Measurements from ENCODE around the gene RAVER1. TPM values are rescaled to one million over a fixed set of nuclear protein-coding genes. Genes with fewer than 3 reads are reported as not detected.

The RAVER1 gene
- total RNA-seq, 1 experiment from 2014 or later: 55.1 TPM

DNA sequence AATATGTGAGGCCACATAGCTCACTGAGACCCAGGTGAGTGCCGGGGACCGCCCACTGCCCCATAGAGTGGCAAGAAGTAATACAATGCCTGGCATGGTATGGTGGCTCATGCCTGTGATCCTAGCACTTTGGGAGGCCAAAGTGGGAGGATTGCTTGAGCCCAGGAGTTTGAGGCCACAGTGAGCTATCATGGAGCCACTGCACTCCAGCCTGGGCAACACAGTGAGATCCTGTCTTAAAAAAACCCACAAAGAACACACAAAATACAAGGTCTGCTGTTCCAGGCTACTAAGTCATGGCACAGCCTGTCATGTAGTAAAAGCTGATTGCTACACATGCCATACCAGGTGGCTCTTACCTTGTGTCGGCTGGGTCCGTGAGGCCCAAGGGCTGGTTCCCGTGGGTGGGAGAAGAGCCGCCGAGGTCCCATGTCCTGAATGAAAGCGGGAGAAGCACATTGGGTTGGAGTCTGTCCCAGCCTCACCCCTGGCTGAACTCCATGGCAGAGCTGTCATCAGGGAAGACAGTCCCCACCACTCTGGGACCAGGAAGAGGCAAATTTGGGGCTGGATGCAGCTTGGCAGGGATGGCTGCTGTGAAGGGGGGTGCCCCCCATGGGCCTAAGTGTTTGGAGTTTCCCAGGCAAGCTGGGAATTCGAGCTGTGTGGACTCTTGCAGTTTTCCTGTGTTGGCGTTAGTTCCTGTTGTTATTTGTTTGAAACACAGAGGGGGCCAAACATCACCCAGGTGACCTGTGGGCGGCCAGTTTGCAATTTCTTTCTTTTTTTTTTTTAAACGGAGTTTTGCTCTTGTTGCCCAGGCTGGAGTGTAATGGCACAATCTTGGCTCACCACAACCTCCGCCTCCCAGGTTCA, 14.3 kb downstream of the RAVER1 start:
- CTCF ChIA-PET: interaction anchor here (0.6 kb wide), 1 partner anchor 99 kb away, joined by 3 read pairs; no protein-coding TSS in a partner anchor

DNA sequence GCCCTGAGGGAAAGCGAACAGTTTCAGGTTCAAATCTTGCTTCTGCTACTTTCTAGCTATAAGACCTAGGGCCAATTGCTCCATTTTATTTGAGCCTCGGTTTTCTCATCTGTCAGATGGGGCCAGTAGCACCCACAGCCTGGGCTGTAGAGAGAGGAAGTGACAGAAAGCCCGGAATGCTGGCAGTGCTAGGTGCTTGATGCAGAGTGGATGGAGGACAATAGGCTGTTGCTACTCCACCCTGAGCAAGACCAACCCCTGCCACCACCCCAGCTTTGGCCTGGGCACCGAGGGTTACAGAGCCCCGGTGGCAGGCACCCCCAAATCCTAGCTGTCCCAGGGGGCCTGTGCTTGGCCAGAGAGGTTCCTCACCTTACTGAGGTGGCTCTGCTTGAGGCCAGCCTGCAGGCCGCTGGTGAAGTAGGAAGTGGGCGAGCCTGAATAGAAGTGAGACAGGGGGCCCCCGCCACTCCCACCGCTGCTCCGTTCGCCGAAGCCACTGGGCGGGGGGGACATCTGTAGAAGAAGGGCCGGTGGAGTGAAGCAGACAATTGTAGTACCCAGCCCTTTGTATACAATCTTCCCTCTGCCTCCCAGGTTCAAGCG, 15.4 kb downstream of the RAVER1 start:
- Mint-ChIP-seq H3K4me3 (ENCODE audit: unreplicated experiment) (no peak overlapping the region), H3K27ac (ENCODE audit: unreplicated experiment) (no peak overlapping the region), H3K4me1 (ENCODE audit: low read depth, unreplicated experiment) (peaks cover 17% of the 10 kb centered on the region), H3K36me3 (ENCODE audit: insufficient read depth, unreplicated experiment) (peaks cover 60% of the 10 kb centered on the region), H3K9me3 (ENCODE audit: unreplicated experiment) (no peaks in the 10 kb centered on the region), H3K27me3 (ENCODE audit: insufficient read depth, unreplicated experiment) (no peaks in the 10 kb centered on the region)
- POLR2A ChIA-PET: no interaction called here
- Histone ChIP-seq H3K4me3 (ENCODE audit: low read depth, low read length) (no peak overlapping the region), H3K4me1 (peaks cover 12% of the 10 kb centered on the region; the same call in 1 of the 2 replicates), H3K9me3 (no peaks in the 10 kb centered on the region), H3K36me3 (ENCODE audit: control insufficient read depth, insufficient read depth, low read length) (no peaks in the 10 kb centered on the region; the same call in none of the 2 replicates), H3K27me3 (replicated peaks; ENCODE audit: control insufficient read depth, insufficient read depth, low read length) (no peaks in the 10 kb centered on the region)
- BruUV-seq (replicated peaks): no TSS peak
- intact Hi-C loops (cut with micrococcal nuclease; ENCODE audit: unreplicated experiment): no loop called here
- TF ChIP-seq, protein P1, sequence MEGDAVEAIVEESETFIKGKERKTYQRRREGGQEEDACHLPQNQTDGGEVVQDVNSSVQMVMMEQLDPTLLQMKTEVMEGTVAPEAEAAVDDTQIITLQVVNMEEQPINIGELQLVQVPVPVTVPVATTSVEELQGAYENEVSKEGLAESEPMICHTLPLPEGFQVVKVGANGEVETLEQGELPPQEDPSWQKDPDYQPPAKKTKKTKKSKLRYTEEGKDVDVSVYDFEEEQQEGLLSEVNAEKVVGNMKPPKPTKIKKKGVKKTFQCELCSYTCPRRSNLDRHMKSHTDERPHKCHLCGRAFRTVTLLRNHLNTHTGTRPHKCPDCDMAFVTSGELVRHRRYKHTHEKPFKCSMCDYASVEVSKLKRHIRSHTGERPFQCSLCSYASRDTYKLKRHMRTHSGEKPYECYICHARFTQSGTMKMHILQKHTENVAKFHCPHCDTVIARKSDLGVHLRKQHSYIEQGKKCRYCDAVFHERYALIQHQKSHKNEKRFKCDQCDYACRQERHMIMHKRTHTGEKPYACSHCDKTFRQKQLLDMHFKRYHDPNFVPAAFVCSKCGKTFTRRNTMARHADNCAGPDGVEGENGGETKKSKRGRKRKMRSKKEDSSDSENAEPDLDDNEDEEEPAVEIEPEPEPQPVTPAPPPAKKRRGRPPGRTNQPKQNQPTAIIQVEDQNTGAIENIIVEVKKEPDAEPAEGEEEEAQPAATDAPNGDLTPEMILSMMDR (IDR thresholded peaks at IDR 0.05; ENCODE audit: insufficient read depth in 1 of 2, low read depth in 1 of 2, low read length in 1 of 2, severe bottlenecking in 1 of 2, unreplicated experiment in 1 of 2): no peak
- DNase-seq: no peak
- CTCF ChIA-PET: no interaction called here

More for the DNA sequence above, 14.3 kb downstream of the RAVER1 start:
- no peaks in the 10 kb centered on the region for H3K27me3 Mint-ChIP-seq (ENCODE audit: insufficient read depth, unreplicated experiment)
- POLR2A ChIA-PET: interaction anchor here (0.6 kb wide), 1 partner anchor 39 kb away, joined by 3 read pairs; no protein-coding TSS in a partner anchor
- H3K4me3 Mint-ChIP-seq (ENCODE audit: unreplicated experiment): no peak overlapping the region
- Histone ChIP-seq H3K4me1 (peaks cover 12% of the 10 kb centered on the region; the same call in 1 of the 2 replicates), H3K9me3 (no peaks in the 10 kb centered on the region), H3K4me3 (ENCODE audit: low read depth, low read length) (no peak overlapping the region), H3K27me3 (replicated peaks; ENCODE audit: control insufficient read depth, insufficient read depth, low read length) (no peaks in the 10 kb centered on the region), H3K36me3 (ENCODE audit: control insufficient read depth, insufficient read depth, low read length) (no peaks in the 10 kb centered on the region; the same call in none of the 2 replicates)
- intact Hi-C loops (cut with micrococcal nuclease; ENCODE audit: unreplicated experiment): no loop called here
- peaks cover 17% of the 10 kb centered on the region for H3K4me1 Mint-ChIP-seq (ENCODE audit: low read depth, unreplicated experiment)
- no peaks in the 10 kb centered on the region for H3K9me3 Mint-ChIP-seq (ENCODE audit: unreplicated experiment)
- no peak for DNase-seq
- TF ChIP-seq, protein P1 (IDR thresholded peaks at IDR 0.05; ENCODE audit: insufficient read depth in 1 of 2, low read depth in 1 of 2, low read length in 1 of 2, severe bottlenecking in 1 of 2, unreplicated experiment in 1 of 2): no peak
- H3K36me3 Mint-ChIP-seq (ENCODE audit: insufficient read depth, unreplicated experiment): peaks cover 64% of the 10 kb centered on the region
- no peak overlapping the region for H3K27ac Mint-ChIP-seq (ENCODE audit: unreplicated experiment)
- no TSS peak for BruUV-seq (replicated peaks)

DNA sequence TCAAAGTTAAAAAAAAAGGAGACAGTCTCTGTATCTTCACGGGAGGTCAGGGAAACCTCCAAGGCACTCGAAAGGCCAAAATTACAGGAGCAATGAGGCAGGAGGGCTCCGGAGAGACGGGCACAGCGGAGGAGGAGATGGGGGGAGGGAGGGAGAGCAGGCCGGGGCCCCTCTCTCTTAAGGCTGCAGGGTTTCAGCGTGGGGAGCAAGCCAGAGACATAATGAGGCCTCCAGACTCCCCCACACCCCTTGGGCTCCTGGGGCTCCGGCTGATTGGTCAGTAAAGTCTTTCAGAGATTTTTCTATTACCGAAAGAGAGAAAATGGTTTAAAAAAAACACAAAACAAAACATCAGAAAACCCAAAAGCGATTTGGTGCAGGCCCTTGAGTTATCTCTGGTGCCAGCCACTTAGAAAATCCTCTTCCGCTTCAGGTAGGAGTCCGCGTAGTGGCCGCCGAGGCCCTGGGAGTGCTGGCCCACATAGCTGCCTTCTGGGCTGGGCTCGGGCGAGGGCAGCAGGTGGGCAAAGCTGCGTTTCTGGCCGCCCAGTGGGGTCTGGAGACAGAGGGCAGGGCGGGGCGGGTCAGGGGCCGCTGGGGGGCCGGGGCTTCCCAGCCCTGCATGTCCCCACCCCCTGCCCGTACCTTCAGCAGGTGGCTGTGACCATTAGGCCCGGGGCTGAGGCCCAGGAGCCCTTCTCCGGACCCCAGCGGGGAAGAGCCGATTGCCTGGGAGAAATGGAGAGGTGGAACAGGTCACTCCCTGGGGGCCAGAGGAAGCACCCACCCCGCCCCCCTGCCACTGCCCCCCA, 16.1 kb downstream of the RAVER1 start:
- peaks cover 17% of the 10 kb centered on the region for H3K4me1 Mint-ChIP-seq (ENCODE audit: low read depth, unreplicated experiment)
- POLR2A ChIA-PET: no interaction called here

More for the DNA sequence above, 16.1 kb downstream of the RAVER1 start:
- no peak overlapping the region for H3K4me3 ChIP-seq (ENCODE audit: low read depth, low read length)
- CTCF ChIA-PET: interaction anchor here (0.6 to 2.3 kb wide), 2 partner anchors 58 to 471 kb away, joined by 6 to 13 read pairs; no protein-coding TSS in a partner anchor
- TF ChIP-seq, protein P1 (IDR thresholded peaks at IDR 0.05; ENCODE audit: insufficient read depth in 1 of 2, low read depth in 1 of 2, low read length in 1 of 2, severe bottlenecking in 1 of 2, unreplicated experiment in 1 of 2): no peak
- peaks cover 12% of the 10 kb centered on the region; the same call in 1 of the 2 replicates for H3K4me1 ChIP-seq
- Mint-ChIP-seq H3K9me3 (ENCODE audit: unreplicated experiment) (no peaks in the 10 kb centered on the region), H3K27me3 (ENCODE audit: insufficient read depth, unreplicated experiment) (no peaks in the 10 kb centered on the region), H3K27ac (ENCODE audit: unreplicated experiment) (peak overlapping the region; percentile 91), H3K36me3 (ENCODE audit: insufficient read depth, unreplicated experiment) (peaks cover 55% of the 10 kb centered on the region), H3K4me3 (ENCODE audit: unreplicated experiment) (no peak overlapping the region)
- no peaks in the 10 kb centered on the region; the same call in none of the 2 replicates for H3K36me3 ChIP-seq (ENCODE audit: control insufficient read depth, insufficient read depth, low read length)
- intact Hi-C loops (cut with micrococcal nuclease; ENCODE audit: unreplicated experiment): no loop called here
- no peaks in the 10 kb centered on the region for H3K27me3 ChIP-seq (replicated peaks; ENCODE audit: control insufficient read depth, insufficient read depth, low read length)
- H3K9me3 ChIP-seq: no peaks in the 10 kb centered on the region
- DNase-seq: no peak
- BruUV-seq (replicated peaks): no TSS peak

Measured in Caco-2 (cell line).